Stimulated activated CD8-positive, alpha-beta memory T cell treated with anti-CD3 and anti-CD28 coated beads, Interleukin-15, amount 100 ng/mL, for 4 hours (primary cell): ENCODE measurements around the gene MSX2.

Source experiments
- DNase-seq, 2 donors: peaks; one replicate each; pipeline ENCODE4 v3.0.0-alpha.2; 2020; ENCODE audit warnings: low read depth in 2 of 2

MSX2 gene

GRCh38 chr5:174724484-174725260, at the start of gene MSX2:
Gene MSX2 (plus strand): TSS chr5:174724582. CDS start chr5:174724660, 78 bp downstream.
- DNase-seq = no peak

- DNase-seq = no peak
These were observed 49.3 kb upstream of the MSX2 start for GRCh38 chr5:174675110-174675509.

GRCh38 chr5:174675916-174676315, 48.5 kb upstream of the MSX2 start:
- no peak for DNase-seq

GRCh38 chr5:174678107-174678506, 46.3 kb upstream of the MSX2 start:
- no peak for DNase-seq

- no peak for DNase-seq
These were observed 43.3 kb upstream of the MSX2 start for GRCh38 chr5:174680901-174681565.

GRCh38 chr5:174687503-174687902, 36.9 kb upstream of the MSX2 start:
- no peak for DNase-seq

GRCh38 chr5:174688441-174689354, 35.7 kb upstream of the MSX2 start:
- no peak for DNase-seq

GRCh38 chr5:174690271-174690670, 34.1 kb upstream of the MSX2 start:
- DNase-seq = no peak

- no peak for DNase-seq
These were observed 32.0 kb upstream of the MSX2 start for GRCh38 chr5:174692381-174692780.

GRCh38 chr5:174692982-174693422, 31.4 kb upstream of the MSX2 start:
- DNase-seq = no peak

GRCh38 chr5:174693697-174694385, 30.5 kb upstream of the MSX2 start:
- no peak for DNase-seq

- DNase-seq = no peak
These were observed 29.8 kb upstream of the MSX2 start for GRCh38 chr5:174694611-174695010.

GRCh38 chr5:174698156-174698555, 26.2 kb upstream of the MSX2 start:
- DNase-seq = no peak

- no peak for DNase-seq
These were observed 25.3 kb upstream of the MSX2 start for GRCh38 chr5:174699131-174699530.

- no peak for DNase-seq
These were observed 17.3 kb upstream of the MSX2 start for GRCh38 chr5:174706997-174707572.

- no peak for DNase-seq
These were observed 16.7 kb upstream of the MSX2 start for GRCh38 chr5:174707671-174708070.

GRCh38 chr5:174708476-174709207, 15.7 kb upstream of the MSX2 start:
- DNase-seq = no peak

- DNase-seq = no peak
These were observed 9.6 kb upstream of the MSX2 start for GRCh38 chr5:174714751-174715150.

- DNase-seq = no peak
These were observed 8.6 kb upstream of the MSX2 start for GRCh38 chr5:174715804-174716203.

GRCh38 chr5:174717826-174718455, 6.4 kb upstream of the MSX2 start:
- no peak for DNase-seq
